Tibial nerve (tissue), 3 donors: ENCODE results near the gene MCC.

Experiments used
- POLR2A ChIP-seq, 2 donors: fragments of 450-650 bp; IDR thresholded peaks; one replicate each; pipeline ENCODE4 v1.6.1; 2017; ENCODE audit warnings: antibody characterized with exemption in 2 of 2, mild to moderate bottlenecking in 2 of 2, moderate library complexity in 2 of 2
- TF ChIP-seq, protein P1 (sequence below), 5 experiments: fragments of 200-600 bp in 3 of 5; fragments of 450-650 bp in 2 of 5; sonication (generic) in 3 of 5; IDR thresholded peaks; one replicate each; pipeline ENCODE4 v1.5.1; 2016 to 2019; ENCODE audit warnings: antibody characterized with exemption in 5 of 5, mild to moderate bottlenecking in 3 of 5, moderate library complexity in 2 of 5

DNA sequence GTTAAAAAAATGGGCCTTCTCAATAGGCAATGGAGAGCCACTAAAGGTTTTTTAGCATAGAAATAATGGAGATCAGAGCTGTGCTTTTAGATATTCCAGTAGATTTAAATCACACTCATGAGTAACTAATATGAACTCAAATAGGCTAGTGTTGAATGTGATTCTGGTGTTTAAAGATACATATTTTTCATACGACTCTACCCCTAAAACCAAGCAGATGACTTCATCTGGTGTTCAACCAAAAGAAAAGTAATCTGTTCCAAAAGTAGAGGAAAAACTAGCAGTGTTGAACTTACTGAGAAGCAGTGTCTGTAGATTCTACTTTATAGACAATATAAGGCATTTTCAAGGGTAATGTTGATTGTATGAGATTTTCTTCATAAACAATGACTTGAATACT, 191.6 kb downstream of the MCC start:
- TF ChIP-seq, protein P1, sequence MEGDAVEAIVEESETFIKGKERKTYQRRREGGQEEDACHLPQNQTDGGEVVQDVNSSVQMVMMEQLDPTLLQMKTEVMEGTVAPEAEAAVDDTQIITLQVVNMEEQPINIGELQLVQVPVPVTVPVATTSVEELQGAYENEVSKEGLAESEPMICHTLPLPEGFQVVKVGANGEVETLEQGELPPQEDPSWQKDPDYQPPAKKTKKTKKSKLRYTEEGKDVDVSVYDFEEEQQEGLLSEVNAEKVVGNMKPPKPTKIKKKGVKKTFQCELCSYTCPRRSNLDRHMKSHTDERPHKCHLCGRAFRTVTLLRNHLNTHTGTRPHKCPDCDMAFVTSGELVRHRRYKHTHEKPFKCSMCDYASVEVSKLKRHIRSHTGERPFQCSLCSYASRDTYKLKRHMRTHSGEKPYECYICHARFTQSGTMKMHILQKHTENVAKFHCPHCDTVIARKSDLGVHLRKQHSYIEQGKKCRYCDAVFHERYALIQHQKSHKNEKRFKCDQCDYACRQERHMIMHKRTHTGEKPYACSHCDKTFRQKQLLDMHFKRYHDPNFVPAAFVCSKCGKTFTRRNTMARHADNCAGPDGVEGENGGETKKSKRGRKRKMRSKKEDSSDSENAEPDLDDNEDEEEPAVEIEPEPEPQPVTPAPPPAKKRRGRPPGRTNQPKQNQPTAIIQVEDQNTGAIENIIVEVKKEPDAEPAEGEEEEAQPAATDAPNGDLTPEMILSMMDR (IDR thresholded peaks at IDR 0.05): no peak
- no peak for TF ChIP-seq POLR2A (IDR thresholded peaks at IDR 0.05)
